GM18868 (cell line): Measurements from ENCODE around the gene TMEM273.
A peak's percentile ranks its signal among the peaks of the same experiment; 100 is the strongest.

Experiments used
- ATAC-seq: cut with Tn5 transposase; IDR thresholded peaks from one replicate; pipeline ENCODE4 v1.9.1; 2021; ENCODE audit warnings: mild to moderate bottlenecking, moderate library complexity; ENCODE audit not compliant: unreplicated experiment

The TMEM273 gene

GRCh38 chr10:49187950-49188761 is at the start of gene TMEM273:
Gene TMEM273, minus strand, starts transcription at chr10:49188391. Its CDS starts 55 bp downstream, at chr10:49188336.
- ATAC-seq: peak; percentile 82

- ATAC-seq: no peak
Measured at GRCh38 chr10:49237985-49238384, 49.8 kb upstream of the TMEM273 start.

GRCh38 chr10:49235392-49235791 is 47.2 kb upstream of the TMEM273 start:
- ATAC-seq: no peak

- no peak for ATAC-seq
Measured at GRCh38 chr10:49231086-49231820, 43.1 kb upstream of the TMEM273 start.

GRCh38 chr10:49230004-49230403 is 41.8 kb upstream of the TMEM273 start:
- no peak for ATAC-seq

- no peak for ATAC-seq
Measured at GRCh38 chr10:49228677-49229076, 40.5 kb upstream of the TMEM273 start.

- ATAC-seq: no peak
Measured at GRCh38 chr10:49227406-49227805, 39.2 kb upstream of the TMEM273 start.

GRCh38 chr10:49226594-49226993 is 38.4 kb upstream of the TMEM273 start:
- no peak for ATAC-seq

- no peak for ATAC-seq
Measured at GRCh38 chr10:49225218-49225876, 37.2 kb upstream of the TMEM273 start.

- no peak for ATAC-seq
Measured at GRCh38 chr10:49223205-49223604, 35.0 kb upstream of the TMEM273 start.

GRCh38 chr10:49222170-49222569 is 34.0 kb upstream of the TMEM273 start:
- ATAC-seq: no peak

- ATAC-seq: no peak
Measured at GRCh38 chr10:49220679-49221078, 32.5 kb upstream of the TMEM273 start.

- no peak for ATAC-seq
Measured at GRCh38 chr10:49220031-49220430, 31.8 kb upstream of the TMEM273 start.

GRCh38 chr10:49219248-49219647 is 31.1 kb upstream of the TMEM273 start:
- no peak for ATAC-seq

- ATAC-seq: no peak
Measured at GRCh38 chr10:49218480-49218879, 30.3 kb upstream of the TMEM273 start.

- no peak for ATAC-seq
Measured at GRCh38 chr10:49217645-49218044, 29.5 kb upstream of the TMEM273 start.

- ATAC-seq: no peak
Measured at GRCh38 chr10:49213211-49213610, 25.0 kb upstream of the TMEM273 start.

- no peak for ATAC-seq
Measured at GRCh38 chr10:49212783-49213182, 24.6 kb upstream of the TMEM273 start.

- ATAC-seq: no peak
Measured at GRCh38 chr10:49212076-49212475, 23.9 kb upstream of the TMEM273 start.

GRCh38 chr10:49208996-49209395 is 20.8 kb upstream of the TMEM273 start:
- ATAC-seq: no peak

- ATAC-seq: no peak
Measured at GRCh38 chr10:49207936-49208487, 19.8 kb upstream of the TMEM273 start.
